ENCODE measurements around the gene PARP12.

PARP12 gene

DNA sequence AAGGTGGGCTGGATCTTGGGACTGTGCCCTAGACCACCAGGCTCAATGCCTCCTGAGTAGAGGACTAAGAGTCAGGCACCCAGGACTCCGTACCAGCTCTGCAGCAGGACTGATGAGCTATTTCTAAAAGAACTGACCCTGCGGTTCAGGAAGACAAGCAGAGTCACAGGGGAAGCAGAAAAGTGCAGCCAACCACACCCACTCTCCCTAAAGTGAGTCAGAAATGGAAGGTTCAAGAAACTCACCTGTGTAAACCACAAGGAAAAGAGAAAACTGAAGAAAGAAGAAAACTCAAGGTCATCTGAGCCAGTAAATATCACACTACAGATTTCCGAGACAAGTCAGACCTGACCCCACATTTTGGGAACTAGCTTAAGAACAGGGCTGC lies 2.5 kb downstream of the PARP12 start:
- in situ Hi-C loops (cut with MboI; ENCODE audit: low sequenced_read_pairs), result no loop called here

DNA sequence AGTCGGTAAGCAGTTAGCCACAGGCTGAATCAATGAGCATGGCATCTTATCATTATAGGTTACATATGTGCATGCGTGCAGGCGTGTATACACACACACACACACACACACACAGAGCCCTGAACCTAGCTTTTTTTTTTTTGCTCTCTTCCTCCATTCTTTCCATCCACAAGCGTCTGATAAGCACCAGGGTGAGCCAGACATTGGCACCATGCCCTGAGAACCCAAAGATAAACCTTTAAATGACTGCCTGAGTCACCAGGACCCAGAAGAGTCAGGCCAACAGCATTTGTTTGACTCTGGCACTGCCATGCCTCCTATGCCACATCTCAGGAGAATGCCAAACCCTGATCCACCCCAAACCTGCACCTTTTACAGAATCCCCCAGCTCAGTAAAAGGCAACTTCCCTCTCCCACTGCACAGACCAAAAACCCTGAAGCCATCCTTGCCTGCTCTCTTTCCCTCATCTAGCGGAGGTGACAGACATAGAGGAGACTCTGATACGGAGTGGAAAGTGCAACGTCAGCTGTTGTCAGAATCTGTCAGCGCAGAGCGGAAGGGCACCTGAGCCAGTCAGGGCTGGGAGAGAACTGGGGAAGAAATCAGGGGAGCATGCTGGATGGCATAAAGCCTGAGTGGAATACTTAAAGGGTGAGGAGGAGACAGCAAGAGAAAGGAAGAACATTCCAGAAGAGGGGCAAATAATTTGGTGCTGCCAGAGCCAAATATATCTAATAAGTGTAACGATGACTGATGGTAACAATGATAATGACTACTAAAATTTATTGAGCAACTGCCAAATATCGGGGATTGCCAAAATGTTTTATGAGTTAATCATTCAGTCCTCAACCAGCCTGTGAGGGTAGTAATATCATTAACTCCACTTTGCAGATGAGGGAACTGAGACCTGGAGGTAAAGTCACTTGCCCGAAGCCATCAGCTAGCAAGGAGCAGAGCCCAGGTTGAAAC lies 3.2 kb downstream of the PARP12 start:
- in situ Hi-C loops (cut with MboI; ENCODE audit: low sequenced_read_pairs), result no loop called here

DNA sequence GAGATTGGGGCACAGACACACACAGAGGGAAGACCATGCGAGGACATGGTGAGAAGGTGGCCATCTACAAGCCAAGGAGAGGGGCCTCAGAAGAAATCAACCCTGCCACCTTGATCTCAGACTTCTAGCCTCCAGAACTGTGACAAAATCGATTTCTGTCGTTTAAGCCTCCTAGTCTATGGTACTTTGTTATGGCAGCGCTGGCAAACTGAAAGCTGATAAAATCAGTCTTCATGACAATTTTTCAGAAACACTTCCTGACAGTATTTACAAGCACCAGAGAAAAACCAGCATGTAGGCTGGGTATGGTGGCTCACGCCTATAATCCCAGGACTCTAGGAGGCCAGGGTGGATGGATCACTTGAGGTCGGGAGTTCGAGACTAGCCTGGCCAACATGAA lies 4.2 kb downstream of the PARP12 start:
- in situ Hi-C loops (cut with MboI; ENCODE audit: low sequenced_read_pairs), result no loop called here

DNA sequence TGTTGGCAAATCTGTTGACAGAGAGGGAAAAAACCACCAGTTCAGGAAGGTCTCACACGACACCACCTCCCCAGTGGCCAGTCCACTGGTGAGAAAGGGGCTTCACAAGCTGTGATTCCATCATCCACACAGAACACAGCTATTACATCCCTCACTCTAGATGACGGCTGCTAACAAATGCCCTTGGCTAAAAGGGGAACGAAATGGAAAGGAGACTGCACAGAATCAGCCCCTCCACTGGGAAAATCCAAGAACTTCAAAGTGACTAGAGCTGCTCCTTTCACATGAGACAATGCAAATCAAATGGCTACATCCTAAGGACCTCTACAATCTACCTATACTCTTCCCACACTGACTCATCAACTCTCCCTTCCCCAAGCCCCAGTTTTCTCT lies 5.6 kb downstream of the PARP12 start:
- in situ Hi-C loops (cut with MboI; ENCODE audit: low sequenced_read_pairs), result no loop called here

DNA sequence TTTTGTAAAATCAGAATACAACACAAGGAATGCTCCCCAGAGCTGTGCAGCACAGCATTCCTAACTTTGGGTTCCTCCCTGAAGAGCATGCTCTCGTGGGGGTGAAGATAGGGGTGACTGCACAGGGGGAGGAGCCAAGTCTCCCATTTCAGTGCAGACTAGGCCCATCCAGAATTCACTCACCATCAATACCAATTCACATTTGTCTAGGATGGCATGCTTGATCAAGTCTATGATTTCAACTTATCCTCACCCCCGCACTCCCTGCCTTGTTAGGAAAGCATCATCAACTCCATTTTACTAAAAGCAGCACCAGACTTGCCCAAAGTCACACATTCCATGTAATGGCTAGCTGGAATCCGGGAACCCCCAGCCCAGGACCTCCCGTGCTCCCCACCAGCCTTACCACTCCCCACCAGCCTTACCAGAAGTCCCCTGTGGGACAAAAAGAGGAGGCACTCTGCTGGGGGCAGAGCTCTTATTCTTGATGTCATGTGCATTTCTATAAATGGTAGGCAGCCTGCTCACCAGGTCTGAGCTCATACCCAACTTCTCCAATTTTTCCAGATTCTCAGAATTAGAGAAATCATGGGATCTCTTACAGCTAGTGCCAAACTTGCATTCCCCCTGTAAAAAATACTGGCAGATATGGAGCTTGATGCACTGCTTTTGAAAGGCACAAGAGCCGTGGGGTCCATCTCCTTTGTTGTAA lies 6.2 kb downstream of the PARP12 start:
- in situ Hi-C loops (cut with MboI; ENCODE audit: low sequenced_read_pairs), result no loop called here

DNA sequence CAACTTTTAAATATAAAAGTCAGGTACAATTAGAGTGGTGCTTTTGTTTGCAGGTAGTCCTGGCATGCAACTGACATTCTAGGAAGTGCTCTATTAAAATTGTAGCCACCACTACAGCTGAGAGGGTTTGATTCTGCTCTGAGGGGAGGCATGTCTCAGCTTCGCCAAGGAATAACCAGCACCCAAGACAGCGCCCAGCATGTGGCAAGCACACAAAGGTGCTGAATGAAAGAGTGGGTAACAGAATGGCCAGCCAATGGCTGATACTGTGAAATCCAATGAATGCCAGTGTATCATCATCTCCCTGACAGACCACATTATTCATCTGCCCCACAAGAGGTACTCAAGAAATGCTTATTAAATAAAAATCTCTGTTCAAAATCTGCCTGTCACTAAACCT lies 6.9 kb downstream of the PARP12 start:
- in situ Hi-C loops (cut with MboI; ENCODE audit: low sequenced_read_pairs), result no loop called here

DNA sequence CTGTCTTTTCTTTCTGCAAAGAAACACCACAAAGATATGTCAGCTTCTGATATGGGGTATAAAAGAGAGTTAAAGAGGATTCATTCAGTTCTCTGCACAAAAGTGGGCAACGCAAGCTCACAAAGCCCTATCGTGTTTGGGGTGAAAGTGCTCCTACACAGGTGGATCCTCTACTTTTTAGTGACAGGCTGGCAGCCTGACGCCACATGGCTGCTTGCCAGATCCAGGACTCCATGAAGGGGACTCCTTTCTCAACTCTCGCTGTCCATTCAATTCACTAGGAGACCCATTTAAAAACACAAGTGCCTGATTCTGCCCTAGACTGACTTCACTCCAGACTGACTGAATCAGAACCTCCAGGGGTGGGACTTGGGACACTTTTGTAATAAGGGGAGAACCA lies 8.0 kb downstream of the PARP12 start:
- in situ Hi-C loops (cut with MboI; ENCODE audit: low sequenced_read_pairs), result no loop called here

DNA sequence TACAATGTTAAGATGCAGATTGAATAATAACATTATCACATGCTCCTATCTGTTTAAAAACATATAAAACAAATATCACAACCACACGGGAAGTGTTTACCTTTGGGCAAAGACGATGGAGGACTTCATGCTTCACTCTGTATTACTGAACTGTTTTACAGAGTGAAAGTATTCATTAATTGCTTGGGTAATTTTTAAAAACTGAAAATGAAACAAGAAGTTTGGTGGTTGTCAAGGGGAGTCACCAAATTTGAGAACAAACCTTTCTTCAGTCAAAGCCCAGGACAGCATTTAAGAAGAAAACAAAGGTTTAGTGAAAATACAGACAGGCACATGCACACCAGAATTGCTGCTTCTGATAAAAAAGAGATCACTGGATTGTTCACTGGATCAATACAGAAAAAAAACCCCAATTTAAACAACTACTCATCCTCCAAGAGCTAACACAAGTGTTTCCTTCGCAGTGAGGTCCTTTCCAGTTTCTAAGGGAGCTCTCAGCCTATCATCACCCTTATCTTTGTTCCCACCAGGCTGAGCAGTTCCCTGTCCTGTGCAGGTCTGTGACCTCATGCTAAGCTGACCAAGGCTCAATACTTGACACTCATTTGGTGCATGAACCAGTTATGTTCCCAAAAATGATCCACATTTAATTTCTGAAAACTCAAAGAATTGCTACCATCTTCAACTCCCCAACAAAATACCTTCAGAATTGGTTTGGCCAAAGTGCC lies 8.8 kb downstream of the PARP12 start:
- in situ Hi-C loops (cut with MboI; ENCODE audit: low sequenced_read_pairs), result no loop called here

DNA sequence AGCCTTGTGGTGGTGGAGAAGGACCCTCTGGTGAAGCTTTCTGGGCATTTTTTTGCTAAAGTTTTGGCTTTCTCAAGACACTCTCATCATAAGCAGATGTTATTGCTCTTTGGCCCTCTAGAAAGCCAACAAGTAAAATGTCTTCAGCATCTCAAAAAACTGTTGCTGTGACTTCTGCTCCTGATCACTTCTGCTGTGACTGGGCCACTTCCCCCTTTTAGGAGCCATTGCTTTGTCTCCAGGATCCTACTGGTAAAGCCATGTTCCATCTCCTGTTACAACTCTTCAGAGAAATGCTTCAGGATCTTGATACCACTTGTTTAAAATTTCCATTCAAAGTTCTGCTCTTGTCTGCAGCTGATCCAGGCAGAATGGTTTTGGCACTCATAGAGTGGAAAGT lies 10.9 kb downstream of the PARP12 start:
- in situ Hi-C loops (cut with MboI; ENCODE audit: low sequenced_read_pairs), result no loop called here

DNA sequence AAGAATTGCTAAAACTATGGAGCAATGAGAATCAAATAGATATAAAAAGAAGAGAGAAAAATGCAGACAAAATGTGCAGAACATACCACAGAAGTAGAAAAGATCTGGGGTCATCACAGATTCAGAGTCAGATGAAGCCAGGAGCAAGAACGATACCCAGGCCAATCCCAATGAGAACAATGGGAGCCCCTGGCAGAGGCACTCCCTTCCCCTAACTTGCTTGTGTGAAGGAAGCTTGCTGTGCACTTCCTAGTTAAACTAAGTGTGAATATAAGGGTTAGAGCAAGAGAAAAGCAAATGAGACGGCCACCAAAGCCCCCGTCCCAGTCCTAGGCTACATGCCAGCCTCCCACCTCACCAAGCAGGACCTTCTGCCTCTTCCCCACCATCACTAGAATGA lies 12.7 kb downstream of the PARP12 start:
- in situ Hi-C loops (cut with MboI; ENCODE audit: low sequenced_read_pairs), result no loop called here

DNA sequence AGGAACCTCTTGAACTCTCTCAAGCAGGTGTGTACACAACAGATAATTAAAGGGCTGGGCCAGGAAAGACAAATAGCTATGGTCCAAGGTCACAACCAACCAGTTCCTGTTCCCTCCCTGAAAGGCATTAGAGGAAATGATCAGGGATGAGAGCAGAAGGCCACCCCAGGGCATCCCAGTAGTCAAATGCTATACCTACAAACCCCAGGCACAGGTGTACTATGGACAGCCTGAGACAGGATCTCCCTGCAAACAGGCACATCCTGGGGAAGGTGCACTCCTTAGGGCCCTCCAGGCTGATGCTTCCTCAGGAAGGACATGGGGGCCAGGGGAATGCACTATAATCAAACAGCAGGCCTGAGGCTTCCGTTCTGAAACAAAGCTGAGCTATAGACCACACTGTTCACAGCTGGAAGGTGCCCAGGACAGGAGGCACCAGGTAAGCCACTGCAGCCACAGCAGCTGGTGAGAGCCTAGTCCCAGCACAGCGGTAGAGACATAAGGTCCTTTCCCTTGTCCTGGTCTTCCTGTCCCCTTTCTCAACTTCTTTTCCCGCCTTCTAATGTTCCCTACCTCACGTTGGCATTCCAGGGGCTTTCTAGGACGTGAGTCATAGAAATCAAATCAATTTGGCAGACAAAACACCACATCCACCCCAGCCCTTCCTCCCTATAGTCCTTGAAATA lies 13.3 kb downstream of the PARP12 start:
- in situ Hi-C loops (cut with MboI; ENCODE audit: low sequenced_read_pairs), result no loop called here

DNA sequence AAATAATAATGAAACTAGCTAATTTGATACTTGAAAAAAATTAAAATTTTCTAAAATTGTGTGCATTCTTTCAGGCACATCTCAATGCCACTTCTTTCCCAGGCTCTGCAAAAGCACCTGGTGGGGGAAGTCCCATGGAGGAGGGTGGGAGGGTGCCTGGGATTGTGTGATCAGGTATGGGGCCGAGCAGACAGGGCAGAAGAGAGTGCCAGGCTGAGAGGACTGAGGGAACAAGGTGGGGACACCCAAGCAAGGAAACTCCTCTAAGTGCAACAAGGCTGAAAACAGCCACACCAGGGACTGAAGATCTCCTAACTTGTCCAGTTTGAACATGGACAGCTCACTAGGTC lies 13.8 kb downstream of the PARP12 start:
- in situ Hi-C loops (cut with MboI; ENCODE audit: low sequenced_read_pairs), result no loop called here

DNA sequence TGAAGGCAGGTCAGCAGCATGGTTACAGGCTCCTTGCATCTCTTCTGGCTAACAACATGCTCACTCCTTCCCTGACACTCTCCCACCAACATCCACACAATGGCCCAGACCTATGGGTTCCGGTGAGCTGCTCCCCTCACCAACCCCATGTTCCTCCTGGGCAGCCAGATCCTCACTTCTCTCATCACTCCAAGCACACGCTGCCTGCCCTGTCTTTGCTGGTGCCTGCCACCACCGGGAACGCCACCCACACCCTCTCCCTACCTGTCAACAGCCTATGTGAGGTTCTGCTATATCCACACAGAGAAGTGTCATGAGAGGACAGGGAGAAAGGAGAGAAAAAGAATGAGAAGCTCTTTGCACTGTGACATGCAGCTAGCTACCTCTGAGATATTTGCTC lies 14.6 kb downstream of the PARP12 start:
- in situ Hi-C loops (cut with MboI; ENCODE audit: low sequenced_read_pairs), result no loop called here

DNA sequence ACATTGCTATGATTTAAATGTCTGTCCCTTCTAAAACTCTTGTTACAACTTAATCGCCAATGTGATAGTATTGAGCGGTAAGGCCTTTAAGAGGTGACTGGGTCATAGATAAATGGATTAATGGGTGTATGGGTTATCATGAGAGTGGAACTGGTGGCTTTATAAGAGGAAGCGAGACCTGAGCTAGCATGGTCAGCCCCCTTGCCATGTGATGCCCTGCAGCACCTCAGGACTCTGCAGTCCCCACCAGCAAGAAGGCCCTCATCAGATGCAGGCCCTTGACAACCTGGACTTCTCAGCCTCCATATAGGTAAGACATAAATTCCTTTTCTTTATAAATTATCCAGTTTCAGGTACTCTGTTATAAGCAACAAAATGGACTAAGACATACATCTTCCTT lies 15.6 kb downstream of the PARP12 start:
- in situ Hi-C loops (cut with MboI; ENCODE audit: low sequenced_read_pairs), result no loop called here

DNA sequence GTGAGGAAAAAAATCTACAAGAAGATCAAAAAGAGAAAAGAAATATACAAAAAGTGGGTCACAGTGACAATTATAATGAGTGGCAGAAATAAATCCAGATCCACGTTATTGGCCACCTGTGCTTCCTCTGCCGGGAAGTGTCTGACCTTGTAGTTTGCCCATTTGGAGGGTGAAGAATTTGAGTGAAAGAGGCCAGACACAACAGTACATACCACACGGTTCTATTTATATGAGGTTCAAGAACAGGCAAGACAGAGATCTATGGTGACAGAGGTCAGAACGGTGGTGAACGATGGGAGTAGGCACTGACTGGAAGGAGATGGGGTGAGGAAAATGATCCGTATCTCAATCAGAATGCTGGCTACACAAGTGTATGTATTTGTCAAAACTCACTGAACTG lies 17.1 kb downstream of the PARP12 start:
- in situ Hi-C loops (cut with MboI; ENCODE audit: low sequenced_read_pairs), result no loop called here

DNA sequence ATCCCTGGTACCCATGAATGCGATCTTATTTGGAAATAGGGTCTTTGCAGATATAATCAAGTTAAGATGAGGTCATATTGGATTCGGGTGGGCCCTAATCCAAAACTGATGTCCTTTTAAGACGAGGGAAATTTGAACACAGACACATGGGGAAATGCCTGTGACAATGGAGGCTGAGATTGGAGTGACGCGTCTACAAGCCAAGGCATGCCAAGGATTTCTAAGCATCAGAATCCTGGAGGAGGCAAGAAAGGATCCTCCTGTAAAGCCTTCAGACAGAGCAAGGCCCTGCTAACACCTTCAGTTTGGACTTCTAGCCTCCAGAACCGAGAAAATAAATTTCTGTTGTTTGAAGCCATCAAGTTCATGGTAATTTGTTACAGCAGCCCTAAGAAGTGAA lies 18.5 kb downstream of the PARP12 start:
- in situ Hi-C loops (cut with MboI; ENCODE audit: low sequenced_read_pairs), result no loop called here

DNA sequence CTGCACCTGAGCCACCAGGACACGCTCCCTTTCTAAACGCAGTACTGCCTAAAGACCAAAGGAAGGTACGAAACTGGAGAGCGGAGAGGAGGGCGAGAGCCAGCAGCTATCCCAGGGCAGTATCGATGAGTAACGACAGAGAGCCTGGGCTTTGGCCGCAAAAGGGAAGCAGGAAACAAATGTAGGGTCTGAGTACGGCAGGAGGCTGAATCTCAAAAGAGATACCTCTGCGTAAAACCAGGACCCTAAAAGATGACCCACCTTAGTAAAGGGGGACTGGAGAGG lies 20.4 kb downstream of the PARP12 start:
- in situ Hi-C loops (cut with MboI; ENCODE audit: low sequenced_read_pairs), result no loop called here

DNA sequence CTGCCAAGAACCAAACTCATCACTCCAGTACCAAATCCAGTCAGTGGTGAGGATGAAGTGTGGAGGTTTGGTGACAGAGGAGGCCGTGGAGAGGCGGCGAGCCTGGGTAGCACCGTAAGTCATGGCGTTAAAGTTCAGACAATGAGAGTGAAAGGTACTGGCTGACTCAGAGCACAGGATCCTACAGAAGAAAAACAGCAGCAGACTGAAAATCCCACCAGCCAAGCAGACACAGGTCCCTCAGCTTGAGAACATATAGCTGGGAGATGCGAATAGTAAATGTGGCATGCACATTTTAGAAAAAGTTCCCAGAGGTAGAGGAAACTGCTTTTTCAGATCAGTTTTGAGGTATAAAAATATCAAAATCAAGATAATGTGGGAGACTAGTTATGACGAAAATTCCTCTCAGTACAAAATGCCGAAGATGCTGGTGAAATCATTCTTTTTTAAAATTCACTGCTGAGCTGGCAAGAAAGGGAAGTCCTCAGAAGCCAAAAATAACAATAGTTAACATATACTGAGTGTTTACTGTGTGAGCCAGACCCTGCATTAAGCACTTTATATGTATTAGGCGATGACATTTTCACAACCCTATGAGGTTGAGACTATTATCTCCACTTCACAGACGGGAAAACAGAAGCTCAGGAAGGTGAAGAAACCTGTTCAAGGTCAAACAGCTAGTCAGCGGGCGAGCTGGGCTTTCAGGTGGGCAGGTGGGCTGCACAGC lies 20.9 kb downstream of the PARP12 start:
- in situ Hi-C loops (cut with MboI; ENCODE audit: low sequenced_read_pairs), result no loop called here

DNA sequence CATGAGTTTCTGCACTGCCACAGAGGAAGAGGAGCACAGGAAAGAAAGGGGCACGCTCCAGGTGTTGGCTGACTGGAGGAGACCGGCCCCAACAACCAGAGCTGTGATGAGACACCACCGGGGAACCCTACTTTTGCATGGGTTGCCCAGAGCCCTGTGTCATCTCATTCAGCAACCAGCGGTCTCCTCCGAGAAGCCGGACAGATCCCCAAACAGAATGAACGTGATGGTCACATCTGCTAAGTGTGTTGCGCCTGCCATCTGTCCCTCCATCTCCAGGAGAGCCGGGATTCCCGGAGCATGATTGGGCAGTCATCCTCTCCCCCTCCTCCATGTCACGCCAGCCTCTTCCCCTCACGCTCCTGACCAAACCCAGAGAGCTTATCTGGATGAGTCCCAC lies 22.9 kb downstream of the PARP12 start:
- in situ Hi-C loops (cut with MboI; ENCODE audit: low sequenced_read_pairs), result no loop called here

DNA sequence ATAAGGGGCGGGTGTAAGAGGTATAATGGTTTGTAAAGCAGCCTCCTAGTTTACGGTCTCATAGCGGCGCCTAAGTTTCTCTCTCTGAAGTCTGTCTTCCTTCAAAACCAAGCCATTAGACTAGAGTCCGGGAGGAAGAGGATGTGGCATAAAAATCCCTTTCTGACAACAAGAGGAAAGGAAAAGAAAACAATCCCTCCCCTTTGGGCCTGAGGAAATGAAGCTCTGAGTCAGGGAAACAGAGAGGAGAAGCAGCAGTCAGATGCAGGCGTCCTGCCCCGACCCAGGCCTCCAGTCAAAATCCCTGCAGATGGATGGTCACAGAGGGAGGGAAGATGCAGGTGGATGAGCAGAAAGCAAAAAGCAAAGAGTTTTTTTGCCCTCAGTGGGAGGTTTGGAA lies 23.7 kb downstream of the PARP12 start:
- in situ Hi-C loops (cut with MboI; ENCODE audit: low sequenced_read_pairs), result no loop called here

All from HL-60/S4 (cell line).